NCI-H1092 (cell line): Measurements from ENCODE around the gene EEF1G.
A peak's percentile ranks its signal among the peaks of the same experiment; 100 is the strongest.
"Not testable (repeated sequence)": the region's sequence is repeated elsewhere in the genome, so short reads cannot be mapped to it uniquely, and the experiment has no call there.

Source experiments
- DNase-seq: peaks from one replicate; lab custom pipeline; 2025; lab: John Stamatoyannopoulos, UW

Gene EEF1G, protein sequence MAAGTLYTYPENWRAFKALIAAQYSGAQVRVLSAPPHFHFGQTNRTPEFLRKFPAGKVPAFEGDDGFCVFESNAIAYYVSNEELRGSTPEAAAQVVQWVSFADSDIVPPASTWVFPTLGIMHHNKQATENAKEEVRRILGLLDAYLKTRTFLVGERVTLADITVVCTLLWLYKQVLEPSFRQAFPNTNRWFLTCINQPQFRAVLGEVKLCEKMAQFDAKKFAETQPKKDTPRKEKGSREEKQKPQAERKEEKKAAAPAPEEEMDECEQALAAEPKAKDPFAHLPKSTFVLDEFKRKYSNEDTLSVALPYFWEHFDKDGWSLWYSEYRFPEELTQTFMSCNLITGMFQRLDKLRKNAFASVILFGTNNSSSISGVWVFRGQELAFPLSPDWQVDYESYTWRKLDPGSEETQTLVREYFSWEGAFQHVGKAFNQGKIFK

DNA sequence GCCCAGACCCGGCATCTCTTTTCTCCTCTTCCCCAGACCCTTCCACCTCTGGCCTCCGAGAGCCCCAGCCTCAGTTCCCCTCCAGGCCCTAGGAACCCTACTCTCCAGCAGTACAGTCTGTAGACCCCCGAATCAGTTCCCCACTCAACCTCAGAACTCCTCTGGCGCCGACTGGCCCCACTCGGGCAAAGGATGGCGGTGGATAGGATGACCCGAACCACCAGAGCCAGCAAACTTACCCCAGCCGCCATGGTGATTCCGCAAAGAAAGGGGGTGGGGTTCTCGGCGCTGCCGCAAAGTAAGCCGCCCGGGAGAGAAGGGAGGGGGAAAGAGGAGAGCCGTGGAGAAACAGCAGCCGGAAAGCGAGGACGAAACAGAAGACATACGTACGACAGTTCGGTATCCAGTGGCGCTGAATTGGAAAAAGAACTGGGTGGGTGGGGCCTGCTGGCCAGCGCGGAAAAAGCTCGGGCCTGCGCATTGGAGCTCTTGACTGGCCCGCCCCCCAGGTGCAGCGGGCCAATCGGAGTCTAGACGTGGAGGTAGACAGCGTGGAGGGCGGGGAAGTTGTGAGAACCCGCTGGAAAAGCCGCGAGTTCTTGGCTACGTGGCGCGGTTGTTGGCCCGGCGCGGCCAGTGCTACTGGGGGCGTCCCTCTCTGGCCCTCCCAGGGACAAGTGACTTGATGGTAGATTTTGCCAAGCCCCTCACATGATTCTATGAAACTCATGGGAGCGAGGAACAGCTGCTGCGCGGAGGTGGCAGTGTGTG is at the start of gene EEF1G:
EEF1G (minus strand) TSS at position 300 of the 771 bp plus-strand sequence; CDS start at position 251, 49 bp downstream.
- DNase-seq, result peak; percentile 100

DNA sequence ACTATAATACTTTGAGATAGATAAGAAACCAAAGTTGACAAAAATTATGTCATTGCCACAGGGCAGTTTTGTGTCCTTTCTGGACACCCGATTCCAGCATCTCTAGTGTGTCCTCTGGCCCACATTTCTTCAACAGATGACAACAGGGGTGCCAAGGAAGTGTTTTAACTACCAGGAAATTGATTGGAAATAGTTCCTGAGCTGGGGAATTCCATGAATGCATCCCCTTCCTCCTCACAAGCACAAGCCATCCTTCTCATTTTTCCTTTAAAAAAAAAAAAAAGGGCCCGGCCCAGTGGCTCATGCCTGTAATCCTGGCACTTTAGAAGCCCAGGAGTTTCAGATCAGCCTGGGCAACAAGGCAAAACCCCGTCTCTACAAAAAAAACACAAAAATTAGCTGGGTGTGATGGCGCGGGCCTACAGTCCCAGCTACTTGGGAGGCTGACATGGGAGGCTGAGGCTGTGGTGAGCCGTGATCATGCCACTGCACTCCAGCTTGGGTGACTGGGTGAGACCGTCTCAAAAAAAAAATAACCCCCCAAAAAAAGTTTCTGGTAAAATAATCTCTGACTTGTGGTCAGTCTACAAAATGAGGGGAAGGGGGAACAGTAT is 48.9 kb upstream of the EEF1G start:
- DNase-seq, result no peak

DNA sequence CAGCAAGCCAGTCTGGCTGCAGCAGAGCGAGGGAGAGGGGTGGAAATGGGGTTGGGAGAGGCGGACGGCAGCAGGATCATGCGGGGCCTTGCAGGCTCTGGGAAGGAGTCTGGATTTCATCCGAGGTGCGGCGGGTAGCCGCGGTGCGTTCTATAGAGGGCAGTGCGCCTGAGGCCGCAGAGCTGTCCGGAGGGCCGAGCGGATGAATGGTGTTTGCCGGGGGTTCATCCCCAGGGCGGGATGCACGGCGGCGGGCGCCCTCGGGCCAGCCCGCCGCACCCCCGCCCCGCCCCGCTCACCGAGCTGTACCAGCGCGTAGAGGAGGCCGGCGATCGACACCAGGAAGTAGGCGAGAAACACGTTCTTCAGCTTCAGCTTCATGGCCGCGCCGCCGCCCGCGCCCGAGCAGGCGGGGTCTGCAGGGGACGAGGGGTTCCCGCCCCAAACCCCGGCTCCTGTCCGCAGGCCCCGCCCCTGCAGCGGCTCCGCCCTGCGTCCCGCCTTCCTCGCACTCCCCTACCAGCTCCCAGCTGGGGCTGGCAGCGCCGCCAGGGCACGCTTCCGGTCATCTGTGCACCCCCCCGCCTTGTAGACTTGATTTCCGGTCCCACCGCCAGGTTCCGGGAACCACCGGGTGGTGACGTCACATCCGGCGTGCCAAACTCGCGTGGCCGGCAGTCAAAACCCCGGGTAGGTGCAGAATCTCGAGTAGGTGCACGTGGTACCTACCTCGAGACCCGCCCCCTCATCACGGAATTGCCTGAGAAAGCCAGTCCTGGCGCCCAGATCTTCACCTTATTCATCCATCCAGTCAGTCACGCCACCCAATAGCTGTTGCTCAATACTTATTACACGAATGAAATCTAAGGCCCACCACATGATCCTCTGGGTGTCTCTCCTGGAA is 48.1 kb upstream of the EEF1G start, which contains the start of gene B3GAT3:
B3GAT3 (minus strand) TSS at position 420 of the 904 bp plus-strand sequence; CDS start at position 381, 39 bp downstream.
- DNase-seq, result peak; percentile 99

DNA sequence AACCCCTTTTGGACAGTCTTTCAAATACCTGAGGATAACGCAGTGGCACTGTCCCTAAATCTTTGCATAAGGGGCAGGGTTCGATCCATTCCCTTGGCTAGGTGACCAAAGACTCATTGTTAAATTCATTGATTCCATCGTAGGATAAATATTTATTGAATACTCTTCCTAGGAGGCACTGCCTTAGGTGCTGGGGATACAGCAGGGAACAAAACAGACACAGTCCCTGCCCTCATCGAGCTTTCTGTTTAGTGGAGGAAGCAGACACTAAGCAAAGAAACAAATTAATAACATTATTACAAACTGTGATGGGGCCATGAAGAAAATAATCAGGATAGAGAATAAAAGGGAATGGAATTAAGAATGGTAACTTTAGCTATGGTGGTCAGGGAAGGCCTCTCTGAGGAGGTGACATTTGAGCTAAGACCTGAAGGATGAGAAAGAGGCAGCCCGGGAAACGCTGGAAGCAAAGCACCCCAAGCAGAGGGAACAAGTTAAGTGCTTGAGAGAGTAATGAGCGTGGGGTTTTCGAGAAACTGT is 47.4 kb upstream of the EEF1G start:
- DNase-seq, result no peak

DNA sequence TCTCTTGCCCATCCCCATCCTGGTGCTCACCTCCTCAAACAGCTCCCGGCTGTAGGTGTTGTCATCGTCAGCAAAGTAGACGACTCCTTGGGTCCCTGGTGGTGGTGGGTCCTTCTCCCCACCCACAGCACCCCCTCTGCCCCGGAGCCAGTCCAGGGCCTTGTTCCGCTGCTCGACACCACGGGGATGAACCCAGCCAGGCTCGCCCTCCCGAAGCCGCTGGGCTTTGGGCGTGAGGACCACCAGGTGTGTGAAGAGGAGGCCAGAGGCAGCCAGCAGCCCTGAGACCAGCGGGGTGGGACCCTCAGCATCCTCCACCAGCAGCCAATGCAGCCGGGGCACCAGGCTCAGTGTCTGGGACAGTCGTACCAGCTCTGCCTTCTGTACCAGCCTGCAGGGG is 43.3 kb upstream of the EEF1G start:
- DNase-seq, result not testable (repeated sequence)

DNA sequence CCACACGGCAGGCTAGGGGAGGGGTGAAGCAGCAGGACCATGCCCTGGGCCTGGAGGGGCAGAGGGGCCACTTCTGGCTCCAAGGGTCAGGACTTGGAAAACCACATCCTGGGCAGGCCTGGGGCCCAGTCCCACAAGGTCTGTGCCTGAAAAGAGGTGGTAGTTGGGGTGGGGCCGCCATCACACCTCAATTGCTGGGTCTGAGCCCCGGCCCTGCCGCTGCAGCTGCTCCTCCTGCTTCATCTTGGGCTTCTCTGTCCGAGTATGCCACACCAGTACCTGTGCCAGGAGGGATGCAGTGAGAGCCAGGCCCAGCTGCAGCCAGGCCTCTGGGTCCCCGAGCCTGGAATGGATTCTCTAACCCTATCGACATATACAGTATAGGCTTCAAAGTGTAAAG is 41.8 kb upstream of the EEF1G start:
- DNase-seq, result no peak

DNA sequence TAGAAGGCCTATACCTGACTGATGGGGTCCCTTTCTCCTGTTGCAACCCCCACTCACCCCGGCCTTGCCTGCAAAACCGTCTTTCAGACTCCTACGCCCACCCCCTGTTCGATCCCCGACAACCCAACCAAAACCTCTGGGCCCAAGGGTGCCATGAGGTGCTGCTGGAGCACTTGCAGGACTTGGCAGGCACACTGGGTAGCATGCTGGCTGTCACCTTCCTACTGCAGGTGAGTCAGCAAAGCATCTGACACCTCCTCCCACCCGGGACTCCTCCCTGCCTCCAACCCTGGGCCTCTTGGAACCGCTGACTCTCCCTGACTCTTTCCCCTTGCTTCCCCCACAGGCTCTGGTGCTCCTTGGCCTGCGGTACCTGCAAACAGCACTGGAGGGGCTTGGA is 40.6 kb upstream of the EEF1G start:
- DNase-seq, result no peak

DNA sequence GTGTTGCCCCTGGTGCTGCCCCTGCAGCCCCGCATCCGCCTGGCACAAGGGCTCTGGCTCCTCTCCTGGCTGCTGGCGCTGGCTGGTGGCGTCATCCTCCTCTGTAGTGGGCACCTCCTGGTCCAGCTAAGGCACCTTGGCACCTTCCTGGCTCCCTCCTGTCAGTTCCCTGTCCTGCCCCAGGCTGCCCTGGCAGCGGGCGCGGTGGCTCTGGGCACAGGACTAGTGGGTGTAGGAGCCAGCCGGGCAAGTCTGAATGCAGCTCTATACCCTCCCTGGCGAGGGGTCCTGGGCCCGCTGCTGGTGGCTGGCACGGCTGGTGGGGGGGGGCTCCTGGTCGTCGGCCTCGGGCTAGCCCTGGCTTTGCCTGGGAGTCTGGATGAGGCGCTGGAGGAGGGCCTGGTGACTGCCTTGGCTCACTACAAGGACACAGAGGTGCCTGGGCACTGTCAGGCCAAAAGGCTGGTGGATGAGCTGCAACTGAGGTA is 39.6 kb upstream of the EEF1G start:
- DNase-seq, result no peak

DNA sequence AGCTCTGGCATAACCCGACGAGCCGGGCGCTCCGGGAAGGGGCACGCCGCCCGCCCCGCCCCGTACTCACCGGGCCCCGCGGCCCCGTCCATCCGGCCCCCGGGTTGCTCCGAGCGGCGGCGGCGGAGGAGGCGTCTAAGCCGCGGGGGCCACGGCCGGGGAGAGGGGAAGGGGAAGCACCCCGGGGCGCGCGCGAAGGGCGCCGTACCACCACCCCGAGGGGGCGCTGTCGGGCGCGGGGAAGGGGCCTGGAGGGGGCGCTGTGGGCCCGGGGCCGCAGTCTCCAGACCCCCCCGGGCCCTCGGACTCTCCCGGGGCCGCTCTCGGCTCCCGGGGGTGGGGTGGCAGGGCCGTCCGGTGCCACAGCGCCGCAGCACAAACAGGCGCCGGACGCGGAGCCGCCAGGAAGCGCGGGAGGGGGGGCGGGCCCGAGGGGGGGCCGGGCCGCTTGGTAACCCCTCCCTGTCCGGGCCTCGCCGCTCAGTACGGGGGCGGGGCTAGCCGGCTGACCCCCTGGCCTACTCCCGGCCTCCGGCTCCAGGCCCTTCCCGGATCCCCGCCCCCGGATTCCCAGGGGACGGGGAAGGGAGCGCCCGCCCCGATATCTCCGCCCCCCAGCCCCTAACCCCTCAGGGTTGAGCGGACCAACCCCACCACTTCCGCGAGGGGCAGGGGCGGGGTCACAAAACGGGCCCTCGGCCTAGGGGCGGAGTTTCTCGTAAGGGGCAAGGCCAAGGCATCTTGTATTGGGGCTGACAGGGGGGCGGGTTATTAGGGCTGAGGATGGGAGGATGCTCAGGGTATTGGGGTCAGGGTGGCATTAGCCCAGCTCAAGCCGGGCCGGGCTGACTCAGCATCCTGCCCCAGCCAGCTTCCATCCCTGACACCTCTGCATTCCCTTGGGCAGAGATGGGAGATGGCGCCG is 38.9 kb upstream of the EEF1G start, which contains the start of the genes EML3 and ROM1:
EML3 (minus strand) TSS at position 410 of the 925 bp plus-strand sequence; CDS start at position 92, 318 bp downstream.
ROM1 (plus strand) TSS at position 892 of the 925 bp plus-strand sequence; CDS start at position 917, 25 bp downstream.
- peak; percentile 77 for DNase-seq

DNA sequence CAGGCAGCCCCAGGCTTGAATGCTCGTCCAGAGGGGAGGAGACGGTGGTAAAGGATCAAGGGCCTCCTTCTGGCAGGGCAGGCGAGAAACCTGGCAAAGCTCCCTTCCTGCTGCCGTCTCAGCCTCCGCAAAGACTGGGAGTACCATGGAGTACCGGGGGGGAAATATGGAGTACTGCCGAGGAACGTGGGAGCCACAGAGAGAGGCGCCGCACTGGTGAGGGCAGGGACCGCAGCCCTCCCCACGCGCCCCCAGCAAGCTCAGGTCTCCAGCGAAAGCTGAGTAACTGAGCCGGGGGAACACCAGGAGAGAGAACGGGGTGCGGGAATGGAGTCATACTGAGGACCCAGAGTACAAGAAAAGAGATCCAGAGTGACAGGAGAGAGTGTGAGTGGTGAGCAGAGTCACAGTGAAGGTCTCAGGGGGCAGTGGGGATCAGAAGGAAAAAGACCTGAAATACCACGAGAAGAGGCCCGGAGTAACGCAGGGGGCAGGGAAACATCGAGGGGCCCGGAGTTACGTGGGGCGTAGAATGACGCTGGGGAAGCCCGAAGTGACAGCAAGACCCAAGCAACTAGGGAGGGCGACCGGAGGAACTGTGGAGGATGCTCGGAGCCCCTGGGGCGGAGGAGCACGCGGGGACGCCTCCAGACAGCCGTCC is 38.1 kb upstream of the EEF1G start:
- peak; percentile 25 for DNase-seq

DNA sequence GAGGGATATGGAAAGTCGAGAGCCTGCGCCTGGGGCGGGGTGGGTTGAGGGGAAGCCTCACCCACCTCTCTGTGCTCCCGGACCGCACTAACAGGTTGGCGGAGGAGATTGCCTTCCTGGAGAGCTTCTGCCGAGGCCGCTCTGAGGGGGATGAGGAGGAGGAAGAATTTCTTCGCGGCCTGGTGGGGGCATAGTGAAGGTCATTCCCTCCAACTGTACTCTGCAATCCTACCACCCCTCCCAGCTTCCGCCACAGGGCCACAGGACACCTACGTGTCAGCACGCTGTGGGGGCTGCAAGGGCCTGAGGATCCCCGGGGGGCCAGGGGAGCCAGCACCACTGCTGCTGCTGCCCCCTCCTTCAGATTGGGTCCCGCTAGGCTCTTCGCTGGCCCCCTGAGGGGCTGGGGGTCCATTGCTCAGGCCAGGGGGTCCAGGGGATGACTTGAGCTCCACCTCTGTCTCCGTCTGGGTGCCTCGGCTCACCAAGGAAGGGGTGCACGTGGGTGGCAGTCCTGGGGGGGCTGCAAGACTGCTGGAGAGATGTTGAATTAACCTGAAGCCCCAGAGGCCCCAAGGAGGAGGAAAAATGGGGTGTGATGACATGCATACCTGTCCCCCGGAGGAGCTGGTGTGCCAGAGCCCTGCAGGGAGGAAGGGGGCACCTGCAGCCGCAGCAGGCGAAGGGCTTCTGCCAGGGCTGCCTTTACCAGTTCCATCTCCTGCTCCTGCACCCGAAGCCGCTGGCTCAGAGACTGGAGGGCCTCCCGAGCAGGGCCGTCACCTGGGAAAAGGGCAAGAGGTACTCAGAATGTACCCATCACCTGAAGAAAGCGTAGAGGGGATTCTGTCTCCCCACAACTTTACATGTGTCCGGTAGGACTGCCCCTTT is 37.4 kb upstream of the EEF1G start:
- no peak for DNase-seq

DNA sequence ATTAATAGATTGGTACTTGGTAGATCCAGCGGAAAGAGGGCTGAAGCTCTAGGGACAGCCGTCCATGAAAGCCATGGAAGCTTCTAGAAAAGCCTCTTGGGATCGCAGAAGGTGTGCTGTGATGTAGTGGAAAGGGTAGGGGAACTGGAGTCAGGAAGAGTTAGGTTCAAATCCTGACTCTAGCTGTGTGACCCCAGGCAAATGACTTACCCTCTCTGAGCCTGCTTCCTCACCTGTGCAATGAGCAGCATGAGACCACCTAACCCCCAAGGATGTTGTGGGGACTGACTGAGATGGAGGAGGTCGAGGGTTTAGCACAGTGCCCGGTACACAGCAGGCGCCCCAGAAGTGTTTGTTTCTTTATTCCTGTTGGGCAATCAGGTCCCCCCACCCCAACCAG is 36.7 kb upstream of the EEF1G start:
- no peak for DNase-seq

DNA sequence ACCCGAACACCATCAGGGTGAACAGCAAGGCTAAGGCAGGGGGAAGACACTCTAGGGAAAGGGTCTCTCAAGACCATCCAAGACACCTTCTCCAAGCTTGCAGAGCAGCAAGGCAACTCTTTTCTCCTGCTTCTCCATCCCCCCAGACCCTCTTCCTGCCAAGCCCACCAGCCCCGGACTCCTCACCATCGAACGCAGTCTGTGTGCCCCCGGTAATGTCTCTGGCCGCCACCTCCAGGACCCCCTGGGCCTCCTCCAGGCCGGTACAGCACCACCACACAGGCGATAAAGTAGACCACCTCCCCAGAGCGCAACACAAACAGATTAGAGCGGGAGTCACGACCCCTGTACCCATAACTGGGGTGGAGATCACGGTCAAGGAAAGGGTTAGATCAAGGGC is 35.1 kb upstream of the EEF1G start:
- DNase-seq, result no peak

DNA sequence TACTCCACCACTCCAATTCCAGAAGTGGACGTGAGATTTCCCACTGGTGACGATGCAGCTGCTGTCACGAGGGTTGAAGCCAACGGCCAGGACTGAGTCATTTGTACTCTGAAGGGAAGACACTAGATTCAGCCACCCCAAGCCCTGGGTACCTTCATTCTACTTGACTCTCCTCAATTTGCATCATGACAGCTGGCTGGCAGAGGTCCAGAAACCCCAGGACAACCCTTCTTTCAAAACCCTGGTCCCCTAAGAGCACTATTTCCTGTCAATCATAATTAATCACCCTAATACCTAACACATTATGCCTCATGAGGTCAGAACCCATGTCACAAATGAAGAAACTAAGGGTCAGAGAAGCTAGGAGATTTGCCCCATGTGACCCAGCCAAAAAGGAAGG is 34.0 kb upstream of the EEF1G start:
- no peak for DNase-seq

DNA sequence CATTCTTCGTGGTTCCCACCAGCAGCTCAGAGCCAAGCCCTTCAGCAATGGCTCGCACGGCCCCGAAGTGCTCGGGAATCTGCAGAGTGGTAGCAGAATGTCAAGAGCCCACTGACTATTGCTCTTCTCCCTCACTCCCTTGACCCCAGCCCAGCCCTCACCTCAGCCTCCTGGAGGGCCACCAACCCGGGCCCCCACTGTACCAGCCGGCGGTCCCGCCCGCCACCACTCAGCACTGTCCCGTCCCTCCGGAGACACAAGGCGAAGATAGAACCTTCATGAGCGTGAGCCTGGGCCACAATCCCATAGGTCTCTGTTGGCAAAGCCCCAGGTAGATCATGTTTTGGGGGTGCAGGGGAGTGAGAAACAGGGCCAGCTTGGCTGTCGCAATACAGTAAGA is 32.2 kb upstream of the EEF1G start:
- DNase-seq, result no peak

DNA sequence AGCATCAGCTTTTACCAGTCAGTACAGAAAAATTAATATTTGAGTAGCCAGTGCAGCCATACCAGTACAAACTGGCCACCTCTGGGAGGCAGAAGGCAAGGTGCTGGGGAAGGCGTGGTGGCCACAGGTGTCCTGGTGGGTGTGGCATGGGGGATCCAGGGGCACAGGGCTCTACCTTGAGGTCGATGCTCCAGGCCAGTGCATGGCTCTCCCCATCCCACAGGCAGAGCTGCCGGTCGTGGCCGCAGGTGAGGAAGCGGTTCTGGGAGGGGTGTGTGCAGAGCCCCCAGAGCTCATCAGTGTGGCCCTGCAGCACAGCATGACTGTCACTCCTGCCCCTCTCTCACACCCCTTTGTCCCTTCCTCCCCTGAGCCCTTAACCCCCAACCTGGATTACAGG is 31.8 kb upstream of the EEF1G start:
- DNase-seq, result no peak

DNA sequence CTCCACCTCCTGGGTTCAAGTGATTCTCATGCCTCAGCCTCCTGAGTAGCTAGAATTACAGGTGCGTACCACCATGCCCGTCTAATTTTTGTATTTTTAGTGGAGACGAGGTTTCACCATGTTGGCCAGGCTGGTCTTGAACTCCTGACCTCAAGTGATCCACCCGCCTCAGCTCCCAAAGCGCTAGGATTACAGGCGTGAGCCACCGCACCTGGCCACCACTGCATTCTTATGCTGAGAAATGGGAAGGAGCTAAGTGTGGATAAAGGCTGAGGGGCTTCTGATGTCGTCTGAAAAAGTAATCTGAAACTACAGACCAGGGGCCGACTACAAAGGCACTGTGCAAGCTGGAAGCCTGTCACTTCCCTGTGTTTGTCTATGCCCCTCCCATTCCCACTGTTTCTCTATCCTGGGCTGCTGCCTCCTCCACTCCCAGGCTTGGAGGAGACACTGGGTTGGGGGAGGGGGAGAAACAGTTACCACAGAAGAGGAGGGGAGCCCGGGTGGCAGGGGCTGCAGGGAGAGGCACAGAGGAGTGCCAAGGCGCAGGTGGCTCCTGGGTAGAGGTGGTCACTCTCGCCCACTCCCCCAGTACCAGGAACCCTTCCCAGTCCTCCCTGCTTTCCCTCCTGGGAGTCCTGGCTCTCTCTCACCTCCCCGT is 30.9 kb upstream of the EEF1G start:
- DNase-seq, result no peak
